Fibroblast of lung (primary cell): Measurements from ENCODE around the gene RNF227.

ENCODE experiments used
- CTCF ChIP-seq, 2 donors: IDR thresholded peaks in 1 of 2; conservative IDR thresholded peaks in 1 of 2; 1 replicate in 1 of 2; 2 replicates in 1 of 2; pipeline ENCODE4 v1.5.1; 2011 to 2012; ENCODE audit warnings: low read length in 2 of 2, control low read depth in 1 of 2, inconsistent platforms in 1 of 2, low read depth in 1 of 2, mild to moderate bottlenecking in 1 of 2
- EZH2 ChIP-seq: IDR thresholded peaks from 2 replicates; pipeline ENCODE4 v1.5.1; 2012; ENCODE audit warnings: low read length, control low read depth, mild to moderate bottlenecking; ENCODE audit errors: missing control alignments

GRCh38 chr17:7922269-7922844 lies 6.3 kb upstream of the RNF227 start:
- TF ChIP-seq CTCF (conservative IDR thresholded peaks at IDR 0.05 in 1 of 2, IDR thresholded peaks at IDR 0.05 in 1 of 2; ENCODE audit: low read depth in 1 of 2, low read length in 2 of 2) (no peak), EZH2 (no peak)
